Measurements from ENCODE around the gene PICALM.
A peak's percentile ranks its signal among the peaks of the same experiment; 100 is the strongest.

PICALM gene

GRCh38 chr11:85922367-85922766 lies 146.5 kb downstream of the PICALM start:
- TF ChIP-seq, protein P1, sequence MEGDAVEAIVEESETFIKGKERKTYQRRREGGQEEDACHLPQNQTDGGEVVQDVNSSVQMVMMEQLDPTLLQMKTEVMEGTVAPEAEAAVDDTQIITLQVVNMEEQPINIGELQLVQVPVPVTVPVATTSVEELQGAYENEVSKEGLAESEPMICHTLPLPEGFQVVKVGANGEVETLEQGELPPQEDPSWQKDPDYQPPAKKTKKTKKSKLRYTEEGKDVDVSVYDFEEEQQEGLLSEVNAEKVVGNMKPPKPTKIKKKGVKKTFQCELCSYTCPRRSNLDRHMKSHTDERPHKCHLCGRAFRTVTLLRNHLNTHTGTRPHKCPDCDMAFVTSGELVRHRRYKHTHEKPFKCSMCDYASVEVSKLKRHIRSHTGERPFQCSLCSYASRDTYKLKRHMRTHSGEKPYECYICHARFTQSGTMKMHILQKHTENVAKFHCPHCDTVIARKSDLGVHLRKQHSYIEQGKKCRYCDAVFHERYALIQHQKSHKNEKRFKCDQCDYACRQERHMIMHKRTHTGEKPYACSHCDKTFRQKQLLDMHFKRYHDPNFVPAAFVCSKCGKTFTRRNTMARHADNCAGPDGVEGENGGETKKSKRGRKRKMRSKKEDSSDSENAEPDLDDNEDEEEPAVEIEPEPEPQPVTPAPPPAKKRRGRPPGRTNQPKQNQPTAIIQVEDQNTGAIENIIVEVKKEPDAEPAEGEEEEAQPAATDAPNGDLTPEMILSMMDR (IDR thresholded peaks at IDR 0.05; ENCODE audit: insufficient read depth, low read depth, low read length, missing control alignments): no peak
- no peak overlapping the region for H3K4me3 ChIP-seq (ENCODE audit: low read depth, low read length)
- DNase-seq (ENCODE audit: low read depth): peak; percentile 50

DNA sequence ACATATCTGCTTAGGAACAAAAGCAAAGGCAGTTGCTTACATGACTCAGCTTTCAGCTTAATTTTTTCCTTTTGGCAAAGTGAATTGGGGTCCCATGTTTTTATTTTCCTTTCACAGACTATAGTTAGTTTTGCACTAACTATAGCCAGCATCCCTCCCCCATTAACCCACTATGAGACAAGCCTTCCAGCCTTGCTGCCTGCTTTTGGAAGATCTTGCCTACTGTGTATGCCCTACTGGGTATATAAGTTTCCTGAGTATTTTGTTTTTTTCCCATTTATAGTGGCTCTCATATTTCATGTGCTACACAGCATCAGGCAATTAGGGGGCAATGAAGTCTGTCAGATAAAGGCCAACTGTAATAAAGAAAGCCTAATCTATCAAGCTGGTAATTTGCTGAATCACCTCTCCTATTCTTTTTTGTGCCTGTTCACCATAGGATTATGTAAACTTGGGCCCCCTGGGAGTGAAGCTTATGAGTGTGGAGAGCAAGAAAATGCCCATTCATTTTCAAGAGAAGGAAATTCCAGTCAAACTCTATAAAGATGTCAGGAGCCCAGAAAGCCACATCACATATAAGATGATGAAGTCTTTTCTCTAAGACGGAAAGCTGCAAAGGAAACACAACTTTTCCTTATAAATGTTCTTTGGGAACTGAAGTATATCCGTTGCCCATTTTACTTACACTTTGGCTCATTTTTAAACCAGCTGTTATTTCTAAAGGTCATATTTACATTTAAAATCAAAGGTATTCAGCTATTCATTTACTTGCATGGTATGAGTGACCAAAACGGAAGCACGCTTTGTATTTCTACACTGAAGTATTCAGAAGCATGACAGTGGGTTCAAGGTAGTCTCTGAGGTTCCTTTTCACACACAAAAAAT lies 149.7 kb downstream of the PICALM start:
- no peak overlapping the region for H3K4me3 ChIP-seq (ENCODE audit: low read depth, low read length)
- DNase-seq (ENCODE audit: low read depth): no peak
- TF ChIP-seq, protein P1 (IDR thresholded peaks at IDR 0.05; ENCODE audit: insufficient read depth, low read depth, low read length, missing control alignments): no peak

- no peak overlapping the region for H3K4me3 ChIP-seq (ENCODE audit: low read depth, low read length)
- DNase-seq (ENCODE audit: low read depth): no peak
- TF ChIP-seq, protein P1 (IDR thresholded peaks at IDR 0.05; ENCODE audit: insufficient read depth, low read depth, low read length, missing control alignments): no peak
These were observed 154.5 kb downstream of the PICALM start for GRCh38 chr11:85914425-85914824.

DNA sequence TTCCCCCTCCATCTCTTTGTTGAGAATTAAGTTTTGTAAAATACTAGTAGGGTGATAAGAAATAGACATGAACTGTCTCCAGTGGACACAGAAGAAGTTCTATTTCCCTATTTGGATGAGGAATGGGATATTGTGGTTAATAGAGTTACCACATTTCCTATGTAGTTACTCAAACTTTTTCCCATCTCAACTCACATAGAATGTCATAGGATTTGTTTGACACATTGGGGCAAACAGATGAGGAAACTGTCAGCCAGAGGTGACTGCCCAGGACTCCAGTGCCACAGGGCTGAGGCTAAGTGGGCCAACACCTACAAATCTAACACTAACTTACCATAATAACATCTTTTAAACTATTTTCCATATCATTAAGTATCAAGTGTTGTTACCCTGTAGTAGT lies 155.4 kb downstream of the PICALM start:
- no peak for DNase-seq (ENCODE audit: low read depth)
- H3K4me3 ChIP-seq (ENCODE audit: low read depth, low read length): no peak overlapping the region
- TF ChIP-seq, protein P1 (IDR thresholded peaks at IDR 0.05; ENCODE audit: insufficient read depth, low read depth, low read length, missing control alignments): no peak

DNA sequence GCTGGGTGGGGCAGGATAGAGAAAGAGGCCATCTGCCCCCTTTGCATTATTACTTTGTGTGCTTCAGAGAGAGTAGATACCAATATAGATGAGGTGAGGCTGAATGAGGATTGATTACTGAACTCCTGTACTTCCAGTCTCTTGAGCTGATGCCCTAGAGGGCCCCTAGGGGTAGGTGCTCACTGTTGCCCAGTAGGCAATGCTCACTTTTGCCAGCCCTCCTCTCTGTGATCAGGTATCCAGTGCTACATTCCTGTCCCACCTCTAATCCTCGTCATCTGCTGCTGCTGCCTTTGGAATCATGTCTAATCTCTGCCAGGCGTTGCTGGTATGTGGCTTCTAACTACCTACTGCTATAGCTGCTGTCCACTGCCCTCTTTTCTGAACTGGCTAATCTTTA lies 156.5 kb downstream of the PICALM start:
- H3K4me3 ChIP-seq (ENCODE audit: low read depth, low read length): no peak overlapping the region
- DNase-seq (ENCODE audit: low read depth): no peak
- TF ChIP-seq, protein P1 (IDR thresholded peaks at IDR 0.05; ENCODE audit: insufficient read depth, low read depth, low read length, missing control alignments): no peak
